ENCODE data around the gene UTS2B. TPM values are rescaled to one million over a fixed set of nuclear protein-coding genes. Genes with fewer than 3 reads are reported as not detected.

Gene UTS2B
- total and polyA plus RNA-seq, 2 of the 4 experiments (the other 2 are of a cell fraction) = 0.72 to 0.79 TPM

GRCh38 chr3:191353022-191353777 lies 22.9 kb upstream of the UTS2B start (continued):
- no peak for TF ChIP-seq USF2 (IDR thresholded peaks at IDR 0.05; ENCODE audit: low read depth, low read length)

DNA sequence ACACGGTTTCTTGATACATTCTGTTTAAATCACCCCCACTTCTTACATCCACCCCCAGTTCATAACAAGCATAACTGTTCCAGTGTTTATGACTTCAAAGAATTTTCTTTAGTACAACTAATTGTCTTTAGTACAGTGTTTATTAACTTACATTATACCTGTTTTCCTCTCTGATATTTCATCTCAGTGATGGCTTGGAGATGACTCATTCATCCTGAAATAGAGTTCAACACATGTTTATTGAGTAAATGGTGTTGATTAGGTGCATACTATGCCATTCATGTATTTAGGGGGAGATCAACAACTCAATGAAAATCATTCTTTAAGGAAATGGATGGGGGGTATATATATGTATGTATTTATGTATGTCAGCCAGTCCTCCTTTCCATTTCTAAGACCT lies 21.7 kb upstream of the UTS2B start:
- Histone ChIP-seq H3K79me1 (ENCODE audit: low read depth in 1 of 2, low read length in 2 of 2) (peaks cover 14 to 52% of the 10 kb centered on the region in 2 experiments), H3K4me1 (ENCODE audit: control insufficient read depth, insufficient read depth, low read length) (peaks cover 27% of the 10 kb centered on the region), H2AK9ac (replicated peaks; ENCODE audit: low read depth, low read length, poor library complexity) (no peak overlapping the region), H3K9me1 (ENCODE audit: insufficient read depth, low read length) (peaks cover 16% of the 10 kb centered on the region), H2BK120ac (ENCODE audit: low read depth, low read length) (no peak overlapping the region), H3K36me3 (ENCODE audit: control insufficient read depth, insufficient read depth, low read length) (no peaks in the 10 kb centered on the region), H4K8ac (ENCODE audit: low read depth in 2 of 2, low read length in 2 of 2) (no peak overlapping the region), H4K5ac (ENCODE audit: low read depth, low read length) (no peak overlapping the region), H3K56ac (ENCODE audit: extremely low read depth, insufficient read depth, low read length) (no peak overlapping the region), H3K9ac (ENCODE audit: low read depth, low read length) (no peak overlapping the region), H2BK5ac (ENCODE audit: low read depth, low read length, poor library complexity, severe bottlenecking) (peak overlapping the region; percentile 38), H3K27me3 (ENCODE audit: control insufficient read depth, insufficient read depth, low read length) (no peaks in the 10 kb centered on the region), H4K20me1 (ENCODE audit: insufficient read depth, low read length) (peaks cover 40% of the 10 kb centered on the region; the same call in 1 of the 2 replicates), H2AK5ac (ENCODE audit: low read depth, low read length) (no peak overlapping the region), H2BK15ac (ENCODE audit: low read depth, low read length) (no peak overlapping the region), H3K18ac (ENCODE audit: low read depth, low read length) (no peak overlapping the region), H3K4me3 (ENCODE audit: insufficient read depth, low read depth, low read length) (no peak overlapping the region), H4K91ac (ENCODE audit: insufficient read depth, low read depth, low read length) (no peak overlapping the region), H3K4me2 (ENCODE audit: low read depth, low read length) (no peak overlapping the region), H3K27ac (ENCODE audit: insufficient read depth, low read length) (no peak overlapping the region), H3K23ac (ENCODE audit: low read depth, low read length) (no peak overlapping the region), H3K4ac (ENCODE audit: low read depth, low read length) (no peak overlapping the region), H3K9me3 (ENCODE audit: control insufficient read depth, insufficient read depth, low read length) (no peaks in the 10 kb centered on the region), H2AFZ (replicated peaks; ENCODE audit: low read length, poor library complexity) (no peak overlapping the region), H2BK20ac (ENCODE audit: low read depth, low read length) (no peak overlapping the region), H3K14ac (replicated peaks; ENCODE audit: low read depth, low read length) (no peak overlapping the region)
- DNase-seq (no peak), ATAC-seq (ENCODE audit: low read depth) (no peak)
- WGBS, 2 experiments (ENCODE audit: extremely low coverage in 2 of 2, insufficient read length in 1 of 2) = no CpG with 5 or more reads among the region's 1 CpG
- ChIA-PET POLR2A (ENCODE audit: unreplicated experiment) (no interaction called here), CTCF (no interaction called here)
- dilution Hi-C loops (cut with HindIII; ENCODE audit: low sequenced_read_pairs, unreplicated experiment) (no loop called here), in situ Hi-C loops (cut with MboI; ENCODE audit: low sequenced_read_pairs) (no loop called here), intact Hi-C loops (cut with micrococcal nuclease) (no loop called here)
- no TSS peak for BruUV-seq (replicated peaks)
- no peak for TF ChIP-seq RCOR1 (IDR thresholded peaks at IDR 0.05; ENCODE audit: insufficient replicate concordance, low read length)
- TF ChIP-seq POLR2A (IDR thresholded peaks at IDR 0.05; ENCODE audit: low read depth, low read length) = no peak
- TF ChIP-seq CHD1 (IDR thresholded peaks at IDR 0.05; ENCODE audit: low read depth, low read length) = no peak
- no peak for TF ChIP-seq BHLHE40 (IDR thresholded peaks at IDR 0.05; ENCODE audit: low read depth, low read length)
- no peak for TF ChIP-seq RAD21 (IDR thresholded peaks at IDR 0.05; ENCODE audit: low read length)
- no peak for TF ChIP-seq FOS (IDR thresholded peaks at IDR 0.05; ENCODE audit: low read depth, low read length)
- TF ChIP-seq, protein P1, sequence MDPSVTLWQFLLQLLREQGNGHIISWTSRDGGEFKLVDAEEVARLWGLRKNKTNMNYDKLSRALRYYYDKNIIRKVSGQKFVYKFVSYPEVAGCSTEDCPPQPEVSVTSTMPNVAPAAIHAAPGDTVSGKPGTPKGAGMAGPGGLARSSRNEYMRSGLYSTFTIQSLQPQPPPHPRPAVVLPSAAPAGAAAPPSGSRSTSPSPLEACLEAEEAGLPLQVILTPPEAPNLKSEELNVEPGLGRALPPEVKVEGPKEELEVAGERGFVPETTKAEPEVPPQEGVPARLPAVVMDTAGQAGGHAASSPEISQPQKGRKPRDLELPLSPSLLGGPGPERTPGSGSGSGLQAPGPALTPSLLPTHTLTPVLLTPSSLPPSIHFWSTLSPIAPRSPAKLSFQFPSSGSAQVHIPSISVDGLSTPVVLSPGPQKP (IDR thresholded peaks at IDR 0.05; ENCODE audit: borderline replicate concordance, low read depth, low read length) = no peak
- no peak for TF ChIP-seq NFE2L2 (IDR thresholded peaks at IDR 0.05; ENCODE audit: low read depth, low read length)
- no peak for TF ChIP-seq SMC3 (IDR thresholded peaks at IDR 0.05; ENCODE audit: low read depth, low read length)
- no peak for TF ChIP-seq MAZ (IDR thresholded peaks at IDR 0.05; ENCODE audit: borderline replicate concordance, low read depth, low read length)
- TF ChIP-seq USF2 (IDR thresholded peaks at IDR 0.05; ENCODE audit: low read depth, low read length) = no peak
- no peak for TF ChIP-seq CEBPB (IDR thresholded peaks at IDR 0.05; ENCODE audit: low read depth, low read length)

All from IMR-90 (cell line).